ENCODE results near the gene HORMAD1.

DNA sequence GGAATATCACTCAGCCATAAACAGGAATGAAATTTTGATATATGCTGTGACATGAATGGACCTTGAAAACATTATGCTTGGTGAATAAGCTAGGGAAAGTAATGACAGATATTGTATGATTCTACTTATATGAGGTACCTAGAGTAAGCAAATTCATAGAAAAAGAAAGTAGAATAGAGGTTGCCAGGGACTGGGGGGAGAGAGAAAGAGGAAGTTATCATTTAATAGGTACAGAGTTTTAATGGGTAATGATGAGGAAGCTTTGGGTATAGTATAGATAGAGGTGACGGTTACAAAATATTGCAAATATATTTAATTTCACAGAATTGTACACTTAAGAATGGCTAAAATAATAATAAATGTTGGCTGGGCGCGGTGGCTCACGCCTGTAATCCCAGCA is 60.1 kb downstream of the HORMAD1 start:
- TF ChIP-seq TEAD4 (IDR thresholded peaks at IDR 0.05; ENCODE audit: low read depth, low read length), result no peak
- no peak for TF ChIP-seq JUND (IDR thresholded peaks at IDR 0.05; ENCODE audit: low read length)
- no peak for TF ChIP-seq EP300 (IDR thresholded peaks at IDR 0.05; ENCODE audit: borderline replicate concordance in 1 of 2, low read depth in 2 of 2, low read length in 2 of 2)
- TF ChIP-seq, protein P1, sequence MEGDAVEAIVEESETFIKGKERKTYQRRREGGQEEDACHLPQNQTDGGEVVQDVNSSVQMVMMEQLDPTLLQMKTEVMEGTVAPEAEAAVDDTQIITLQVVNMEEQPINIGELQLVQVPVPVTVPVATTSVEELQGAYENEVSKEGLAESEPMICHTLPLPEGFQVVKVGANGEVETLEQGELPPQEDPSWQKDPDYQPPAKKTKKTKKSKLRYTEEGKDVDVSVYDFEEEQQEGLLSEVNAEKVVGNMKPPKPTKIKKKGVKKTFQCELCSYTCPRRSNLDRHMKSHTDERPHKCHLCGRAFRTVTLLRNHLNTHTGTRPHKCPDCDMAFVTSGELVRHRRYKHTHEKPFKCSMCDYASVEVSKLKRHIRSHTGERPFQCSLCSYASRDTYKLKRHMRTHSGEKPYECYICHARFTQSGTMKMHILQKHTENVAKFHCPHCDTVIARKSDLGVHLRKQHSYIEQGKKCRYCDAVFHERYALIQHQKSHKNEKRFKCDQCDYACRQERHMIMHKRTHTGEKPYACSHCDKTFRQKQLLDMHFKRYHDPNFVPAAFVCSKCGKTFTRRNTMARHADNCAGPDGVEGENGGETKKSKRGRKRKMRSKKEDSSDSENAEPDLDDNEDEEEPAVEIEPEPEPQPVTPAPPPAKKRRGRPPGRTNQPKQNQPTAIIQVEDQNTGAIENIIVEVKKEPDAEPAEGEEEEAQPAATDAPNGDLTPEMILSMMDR (IDR thresholded peaks at IDR 0.05; ENCODE audit: control extremely low read depth in 1 of 3, insufficient read depth in 1 of 3, low read depth in 1 of 3, low read length in 3 of 3), result no peak
- TF ChIP-seq, protein P2, sequence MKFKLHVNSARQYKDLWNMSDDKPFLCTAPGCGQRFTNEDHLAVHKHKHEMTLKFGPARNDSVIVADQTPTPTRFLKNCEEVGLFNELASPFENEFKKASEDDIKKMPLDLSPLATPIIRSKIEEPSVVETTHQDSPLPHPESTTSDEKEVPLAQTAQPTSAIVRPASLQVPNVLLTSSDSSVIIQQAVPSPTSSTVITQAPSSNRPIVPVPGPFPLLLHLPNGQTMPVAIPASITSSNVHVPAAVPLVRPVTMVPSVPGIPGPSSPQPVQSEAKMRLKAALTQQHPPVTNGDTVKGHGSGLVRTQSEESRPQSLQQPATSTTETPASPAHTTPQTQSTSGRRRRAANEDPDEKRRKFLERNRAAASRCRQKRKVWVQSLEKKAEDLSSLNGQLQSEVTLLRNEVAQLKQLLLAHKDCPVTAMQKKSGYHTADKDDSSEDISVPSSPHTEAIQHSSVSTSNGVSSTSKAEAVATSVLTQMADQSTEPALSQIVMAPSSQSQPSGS (IDR thresholded peaks at IDR 0.05; ENCODE audit: low read length), result no peak
- TF ChIP-seq, protein P3, sequence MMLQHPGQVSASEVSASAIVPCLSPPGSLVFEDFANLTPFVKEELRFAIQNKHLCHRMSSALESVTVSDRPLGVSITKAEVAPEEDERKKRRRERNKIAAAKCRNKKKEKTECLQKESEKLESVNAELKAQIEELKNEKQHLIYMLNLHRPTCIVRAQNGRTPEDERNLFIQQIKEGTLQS (IDR thresholded peaks at IDR 0.05; ENCODE audit: insufficient read depth, low read depth, low read length), result no peak
- TF ChIP-seq POLR2AphosphoS5 (IDR thresholded peaks at IDR 0.05; ENCODE audit: low read depth, low read length), result no peak

All from H1 (cell line).